SK-N-SH treated with all-trans-retinoic acid at 6 μM for 48 hours (cell line): ENCODE results near the gene CELF4.

Experiments used
- ARNTL ChIP-seq: fragments of 450-650 bp; formaldehyde crosslinking; IDR thresholded peaks from 2 replicates; pipeline ENCODE4 v1.5.0; 2020; ENCODE audit warnings: low read depth, mild to moderate bottlenecking, moderate library complexity, borderline replicate concordance
- BACH2 ChIP-seq: fragments of 250-450 bp; sonication (Bioruptor Pico); IDR thresholded peaks from 2 replicates; pipeline ENCODE4 v1.9.0; 2021; ENCODE audit warnings: mild to moderate bottlenecking, borderline replicate concordance
- CREB5 ChIP-seq: fragments of 250-450 bp; sonication (Bioruptor Pico); IDR thresholded peaks from 2 replicates; pipeline ENCODE4 v1.5.1; 2020; ENCODE audit warnings: low read depth, mild to moderate bottlenecking, moderate library complexity
- ISL1 ChIP-seq: fragments of 250-450 bp; sonication (Bioruptor Pico); IDR thresholded peaks from 2 replicates; pipeline ENCODE4 v2.1.2; 2022; ENCODE audit warnings: mild to moderate bottlenecking, moderate library complexity
- ZNF8 ChIP-seq: fragments of 450-650 bp; formaldehyde crosslinking; IDR thresholded peaks from 2 replicates; pipeline ENCODE4 v1.5.0; 2020; ENCODE audit warnings: mild to moderate bottlenecking, moderate library complexity

GRCh38 chr18:37568671-37569070 is 3.1 kb upstream of the CELF4 start:
- TF ChIP-seq ARNTL (CRISPR knock-in tag) (no peak), BACH2 (CRISPR knock-in tag) (no peak), CREB5 (CRISPR knock-in tag) (no peak), ZNF8 (CRISPR knock-in tag) (no peak), ISL1 (CRISPR knock-in tag) (no peak)
